AG09319 (cell line): ENCODE results near the gene MBP.

Source experiments
- DNase-seq: peaks from one replicate; pipeline ENCODE4 v3.0.0-alpha.2; 2010; ENCODE audit warnings: low read depth; ENCODE audit errors: extremely low read depth
- CTCF ChIP-seq: IDR thresholded peaks from 2 replicates; pipeline ENCODE4 v1.5.1; 2011; ENCODE audit warnings: low read depth, mild to moderate bottlenecking, inconsistent platforms, low read length, moderate library complexity

Gene MBP

GRCh38 chr18:77077941-77078689 lies 54.5 kb downstream of the MBP start:
- TF ChIP-seq CTCF = no peak
- no peak for DNase-seq

GRCh38 chr18:77077401-77077800 lies 55.2 kb downstream of the MBP start:
- TF ChIP-seq CTCF = no peak
- no peak for DNase-seq

- DNase-seq = no peak
- TF ChIP-seq CTCF = no peak
These were observed 56.5 kb downstream of the MBP start for GRCh38 chr18:77076111-77076510.

GRCh38 chr18:77074431-77074830 lies 58.2 kb downstream of the MBP start:
- TF ChIP-seq CTCF = no peak

GRCh38 chr18:77073336-77074093 lies 59.1 kb downstream of the MBP start:
- TF ChIP-seq CTCF = no peak
- DNase-seq = no peak

More at GRCh38 chr18:77074431-77074830, 58.2 kb downstream of the MBP start:
- DNase-seq = no peak

GRCh38 chr18:77072566-77072965 lies 60.0 kb downstream of the MBP start:
- TF ChIP-seq CTCF = no peak

GRCh38 chr18:77071711-77072292 lies 60.8 kb downstream of the MBP start:
- no peak for TF ChIP-seq CTCF
- peak; percentile 82 for DNase-seq

More at GRCh38 chr18:77072566-77072965, 60.0 kb downstream of the MBP start:
- no peak for DNase-seq
